Gastrocnemius medialis (tissue), 4 donors: ENCODE measurements around the gene BSN. TPM values are rescaled to one million over a fixed set of nuclear protein-coding genes. Genes with fewer than 3 reads are reported as not detected.

Experiments
- ATAC-seq, 2 donors: fragments of 150-250 bp; one replicate each; pipeline ENCODE4 v1.9.1; 2016
- DNase-seq, 2 donors: peaks; one replicate each; pipeline ENCODE4 v3.0.0-alpha.2; 2019
- H3K27ac ChIP-seq, 4 donors: fragments of 200-600 bp; sonication (generic); 1 replicate in 1 of 4; 2 replicates in 3 of 4; pipeline ENCODE4 v1.5.1; 2016 to 2018; ENCODE audit warnings: mild to moderate bottlenecking in 2 of 4, moderate library complexity in 1 of 4
- H3K27me3 ChIP-seq, 3 donors: fragments of 200-600 bp; sonication (generic) in 2 of 3; 1 replicate in 1 of 3; 2 replicates in 2 of 3; pipeline versions ENCODE4 v1.5.1 to v1.6.0; 2016 to 2019; ENCODE audit warnings: mild to moderate bottlenecking in 1 of 3, moderate library complexity in 1 of 3
- H3K36me3 ChIP-seq, 2 donors: fragments of 200-600 bp; sonication (generic) in 1 of 2; one replicate each; pipeline ENCODE4 v1.5.1; 2017 to 2018
- H3K4me1 ChIP-seq, 2 donors: fragments of 200-600 bp; sonication (generic) in 1 of 2; one replicate each; pipeline ENCODE4 v1.5.1; 2016 to 2017; ENCODE audit warnings: mild to moderate bottlenecking in 2 of 2
- H3K4me3 ChIP-seq, 4 donors: fragments of 200-600 bp; sonication (generic) in 3 of 4; 1 replicate in 1 of 4; 2 replicates in 3 of 4; pipeline ENCODE4 v1.5.1; 2016 to 2019; ENCODE audit warnings: mild to moderate bottlenecking in 2 of 4
- H3K9me3 ChIP-seq, 3 donors: fragments of 200-600 bp; sonication (generic) in 2 of 3; 1 replicate in 1 of 3; 2 replicates in 2 of 3; pipeline ENCODE4 v1.5.1; 2016 to 2019
- CTCF ChIP-seq, 5 experiments: fragments of 450-650 bp in 3 of 5; fragments of 200-600 bp in 2 of 5; sonication (generic) in 2 of 5; IDR thresholded peaks in 4 of 5; conservative IDR thresholded peaks in 1 of 5; 1 replicate in 4 of 5; 2 replicates in 1 of 5; pipeline ENCODE4 v1.5.1; 2016 to 2019; ENCODE audit warnings: antibody characterized with exemption in 5 of 5, mild to moderate bottlenecking in 3 of 5, moderate library complexity in 3 of 5
- POLR2A ChIP-seq, 2 donors: fragments of 450-650 bp; IDR thresholded peaks; one replicate each; pipeline ENCODE4 v1.6.1; 2017; ENCODE audit warnings: antibody characterized with exemption in 2 of 2, mild to moderate bottlenecking in 2 of 2, moderate library complexity in 2 of 2
- in situ Hi-C, 4 donors: fragments of 200-750 bp; cut with MboI; loops; one replicate each; pipeline versions ENCODE4 v1.15.0 to v1.8.0; 2017; ENCODE audit warnings: low sequenced_read_pairs in 4 of 4
- intact Hi-C: fragments of 100-400 bp; cut with DNase I; formaldehyde crosslinking; loops from one replicate; pipeline ENCODE4 v1.15.1; 2023; ENCODE audit warnings: low total_unique reads
- total RNA-seq, 4 donors: library from RNA; depleted of rRNA; stranded (reverse); fragments of >200 nt; gene quantifications; one replicate each; pipeline versions ENCODE4 v1.1.0 to v1.2.3, GENCODE V29; 2016

Gene BSN, protein sequence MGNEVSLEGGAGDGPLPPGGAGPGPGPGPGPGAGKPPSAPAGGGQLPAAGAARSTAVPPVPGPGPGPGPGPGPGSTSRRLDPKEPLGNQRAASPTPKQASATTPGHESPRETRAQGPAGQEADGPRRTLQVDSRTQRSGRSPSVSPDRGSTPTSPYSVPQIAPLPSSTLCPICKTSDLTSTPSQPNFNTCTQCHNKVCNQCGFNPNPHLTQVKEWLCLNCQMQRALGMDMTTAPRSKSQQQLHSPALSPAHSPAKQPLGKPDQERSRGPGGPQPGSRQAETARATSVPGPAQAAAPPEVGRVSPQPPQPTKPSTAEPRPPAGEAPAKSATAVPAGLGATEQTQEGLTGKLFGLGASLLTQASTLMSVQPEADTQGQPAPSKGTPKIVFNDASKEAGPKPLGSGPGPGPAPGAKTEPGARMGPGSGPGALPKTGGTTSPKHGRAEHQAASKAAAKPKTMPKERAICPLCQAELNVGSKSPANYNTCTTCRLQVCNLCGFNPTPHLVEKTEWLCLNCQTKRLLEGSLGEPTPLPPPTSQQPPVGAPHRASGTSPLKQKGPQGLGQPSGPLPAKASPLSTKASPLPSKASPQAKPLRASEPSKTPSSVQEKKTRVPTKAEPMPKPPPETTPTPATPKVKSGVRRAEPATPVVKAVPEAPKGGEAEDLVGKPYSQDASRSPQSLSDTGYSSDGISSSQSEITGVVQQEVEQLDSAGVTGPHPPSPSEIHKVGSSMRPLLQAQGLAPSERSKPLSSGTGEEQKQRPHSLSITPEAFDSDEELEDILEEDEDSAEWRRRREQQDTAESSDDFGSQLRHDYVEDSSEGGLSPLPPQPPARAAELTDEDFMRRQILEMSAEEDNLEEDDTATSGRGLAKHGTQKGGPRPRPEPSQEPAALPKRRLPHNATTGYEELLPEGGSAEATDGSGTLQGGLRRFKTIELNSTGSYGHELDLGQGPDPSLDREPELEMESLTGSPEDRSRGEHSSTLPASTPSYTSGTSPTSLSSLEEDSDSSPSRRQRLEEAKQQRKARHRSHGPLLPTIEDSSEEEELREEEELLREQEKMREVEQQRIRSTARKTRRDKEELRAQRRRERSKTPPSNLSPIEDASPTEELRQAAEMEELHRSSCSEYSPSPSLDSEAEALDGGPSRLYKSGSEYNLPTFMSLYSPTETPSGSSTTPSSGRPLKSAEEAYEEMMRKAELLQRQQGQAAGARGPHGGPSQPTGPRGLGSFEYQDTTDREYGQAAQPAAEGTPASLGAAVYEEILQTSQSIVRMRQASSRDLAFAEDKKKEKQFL (N-terminal part only)
- total RNA-seq = under 1 TPM; 0.10 to 0.24 (median 0.21) TPM

DNA sequence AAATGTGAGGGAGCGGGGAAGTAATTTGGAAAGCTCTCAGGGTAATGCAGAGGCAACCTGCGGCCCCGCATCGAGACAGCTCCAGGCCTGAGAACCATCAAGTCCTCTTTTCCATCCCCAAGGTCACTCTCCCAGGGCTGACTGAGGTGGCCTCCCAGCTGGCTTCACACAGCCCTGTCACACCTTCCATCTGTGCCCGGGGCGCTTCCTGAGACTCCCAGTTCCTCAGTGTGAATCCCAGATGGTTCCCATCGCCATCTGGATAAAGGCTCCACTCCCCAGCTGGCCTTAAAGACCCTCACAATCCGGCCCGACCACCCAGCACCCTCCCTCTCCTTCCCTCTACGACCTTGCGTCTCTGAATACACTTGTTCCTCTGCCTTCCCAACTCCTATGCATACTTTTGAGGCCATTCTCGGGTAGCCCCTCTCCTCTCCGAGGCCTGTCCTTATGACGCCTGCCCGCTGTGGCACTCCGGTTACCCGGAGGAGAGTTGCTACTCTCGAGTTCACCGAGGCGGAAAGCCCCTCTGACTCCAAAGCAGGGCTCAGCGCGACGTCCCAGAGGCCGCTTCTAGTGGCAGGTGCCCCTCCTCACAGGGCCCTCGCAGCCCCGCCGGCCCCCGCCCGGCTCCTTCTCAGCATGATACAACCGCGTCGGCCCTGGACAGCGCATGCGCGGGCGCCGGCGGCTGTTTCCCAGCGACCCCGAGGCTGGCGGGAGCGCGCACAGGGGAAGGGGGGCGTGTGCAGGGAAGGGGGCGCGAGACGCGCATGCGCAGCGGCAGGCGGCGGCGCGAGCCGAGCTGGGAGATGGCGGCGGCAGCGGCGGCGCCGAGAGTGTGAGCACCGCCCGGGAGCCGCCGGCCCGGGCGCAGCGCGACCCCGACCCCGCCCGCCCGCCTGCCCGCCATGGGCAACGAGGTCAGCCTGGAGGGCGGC lies at the start of gene BSN:
Gene BSN (plus strand): TSS at position 786 of the 941 bp plus-strand sequence. CDS start 126 bp downstream, at position 912.
- in situ Hi-C loops = no loop called here
- Histone ChIP-seq H3K9me3 (no peaks in the 10 kb centered on the region), H3K27me3 (no peaks in the 10 kb centered on the region), H3K36me3 (no peaks in the 10 kb centered on the region), H3K27ac (peak within 1 kb of the TSS; percentile 76 to 91 (median 82)), H3K4me3 (peak within 1 kb of the TSS; percentile 80 to 95 (median 83)), H3K4me1 (peaks cover 14 to 15% of the 10 kb centered on the region in 2 donors)
- intact Hi-C loops = loop anchor here (1.0 kb wide), 2 partner anchors 14 to 375 kb away; partner anchors contain the start of gene MON1A
- DNase-seq (peak; percentile 67 to 84), ATAC-seq (peak; percentile 85 to 92)
- TF ChIP-seq POLR2A (IDR thresholded peaks at IDR 0.05) (peak in 1 of 2 donors; percentile 55), CTCF (IDR thresholded peaks at IDR 0.05 in 4 of 5, conservative IDR thresholded peaks at IDR 0.05 in 1 of 5) (no peak)

DNA sequence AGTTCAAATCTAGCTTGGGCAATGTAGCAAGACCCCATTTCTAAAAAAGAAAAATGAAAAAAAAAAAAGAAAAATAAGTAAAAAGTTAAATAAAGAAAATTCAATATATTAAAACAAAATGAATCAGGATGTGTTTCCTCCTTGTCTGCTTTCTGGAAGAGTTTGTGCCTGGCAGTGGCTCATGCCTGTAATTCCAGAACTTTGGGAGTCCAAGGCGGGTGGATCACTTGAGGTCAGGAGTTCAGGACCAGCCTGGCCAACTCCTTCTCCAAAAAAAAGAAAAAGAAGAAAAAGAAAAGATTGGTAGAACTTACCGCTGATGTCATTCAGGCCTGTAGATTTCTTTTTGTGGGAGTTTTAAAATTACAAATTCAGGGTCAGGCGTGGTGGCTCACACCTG lies 47.4 kb upstream of the BSN start:
- Histone ChIP-seq H3K36me3 (peaks cover 0 to 14% of the 10 kb centered on the region in 2 donors), H3K4me1 (peaks cover 27% of the 10 kb centered on the region in 2 donors), H3K27ac (peak overlapping the region; percentile 32 to 96 (median 76)), H3K9me3 (no peaks in the 10 kb centered on the region), H3K27me3 (no peaks in the 10 kb centered on the region), H3K4me3 (no peak overlapping the region)
- in situ Hi-C loops (no loop called here), intact Hi-C loops (no loop called here)
- DNase-seq = peak in 1 of 2 donors; percentile 6
- TF ChIP-seq POLR2A (IDR thresholded peaks at IDR 0.05) (no peak), CTCF (IDR thresholded peaks at IDR 0.05 in 4 of 5, conservative IDR thresholded peaks at IDR 0.05 in 1 of 5) (no peak)
- no peak for ATAC-seq

DNA sequence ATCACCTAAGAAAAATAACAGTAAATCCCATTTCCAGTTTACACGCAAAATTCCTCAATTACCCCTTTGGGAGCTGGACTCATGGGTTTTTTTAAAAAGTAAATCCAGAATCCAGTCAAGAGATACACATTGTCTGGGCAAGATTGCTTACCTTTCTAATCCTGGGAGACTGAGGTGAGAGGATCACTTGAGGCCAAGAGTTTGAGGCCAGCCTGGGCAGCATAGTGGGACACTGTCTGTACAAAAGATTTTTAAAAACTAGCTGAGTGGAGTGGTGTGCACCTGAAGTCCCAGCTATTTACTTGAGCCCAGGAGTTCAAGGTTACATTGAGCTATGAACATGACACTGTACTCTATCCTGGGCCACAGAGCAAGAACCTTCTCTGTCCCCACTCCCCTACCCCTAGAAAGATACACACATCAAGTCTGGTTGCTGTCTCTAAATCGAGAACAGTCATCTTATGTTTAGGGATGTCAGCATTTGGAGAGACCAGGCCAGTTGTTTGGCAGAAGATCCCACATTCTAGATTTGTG lies 45.2 kb upstream of the BSN start:
- in situ Hi-C loops (no loop called here), intact Hi-C loops (no loop called here)
- DNase-seq (no peak), ATAC-seq (peak; percentile 28 to 52)
- Histone ChIP-seq H3K27ac (peak overlapping the region; percentile 53 to 96 (median 61)), H3K4me1 (peaks cover 31 to 32% of the 10 kb centered on the region in 2 donors), H3K9me3 (no peaks in the 10 kb centered on the region), H3K27me3 (no peaks in the 10 kb centered on the region), H3K4me3 (no peak overlapping the region), H3K36me3 (peaks cover 0 to 31% of the 10 kb centered on the region in 2 donors)
- no peak for TF ChIP-seq CTCF (IDR thresholded peaks at IDR 0.05 in 4 of 5, conservative IDR thresholded peaks at IDR 0.05 in 1 of 5)
- no peak for TF ChIP-seq POLR2A (IDR thresholded peaks at IDR 0.05)
